ENCODE data around the gene CRIM1. TPM values are rescaled to one million over a fixed set of nuclear protein-coding genes. Genes with fewer than 3 reads are reported as not detected.

Gene CRIM1
- total RNA-seq, 1 experiment from 2014 or later: 24.1 TPM

DNA sequence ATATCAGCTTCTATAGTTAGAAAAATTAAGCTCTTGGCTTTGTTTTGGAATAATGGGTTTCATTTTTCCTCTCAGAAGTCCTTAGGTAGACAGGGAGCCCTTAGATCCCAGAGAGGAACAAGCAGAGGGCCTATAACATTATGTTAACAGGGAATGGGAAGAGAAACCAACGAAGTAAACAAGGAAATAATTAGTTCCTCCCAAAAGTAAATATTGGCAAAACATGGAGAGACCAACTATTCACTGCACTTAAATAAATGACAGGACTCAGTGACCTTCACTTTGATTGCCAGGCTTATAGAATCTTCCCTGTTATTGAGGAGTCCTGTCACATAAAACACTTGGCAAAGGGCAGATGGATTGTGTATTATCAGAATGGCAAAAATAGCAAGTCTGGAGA, 5.3 kb downstream of the CRIM1 start (continued):
- TF ChIP-seq, protein P1, sequence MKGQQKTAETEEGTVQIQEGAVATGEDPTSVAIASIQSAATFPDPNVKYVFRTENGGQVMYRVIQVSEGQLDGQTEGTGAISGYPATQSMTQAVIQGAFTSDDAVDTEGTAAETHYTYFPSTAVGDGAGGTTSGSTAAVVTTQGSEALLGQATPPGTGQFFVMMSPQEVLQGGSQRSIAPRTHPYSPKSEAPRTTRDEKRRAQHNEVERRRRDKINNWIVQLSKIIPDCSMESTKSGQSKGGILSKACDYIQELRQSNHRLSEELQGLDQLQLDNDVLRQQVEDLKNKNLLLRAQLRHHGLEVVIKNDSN (CRISPR knock-in tag; IDR thresholded peaks at IDR 0.05): no peak

DNA sequence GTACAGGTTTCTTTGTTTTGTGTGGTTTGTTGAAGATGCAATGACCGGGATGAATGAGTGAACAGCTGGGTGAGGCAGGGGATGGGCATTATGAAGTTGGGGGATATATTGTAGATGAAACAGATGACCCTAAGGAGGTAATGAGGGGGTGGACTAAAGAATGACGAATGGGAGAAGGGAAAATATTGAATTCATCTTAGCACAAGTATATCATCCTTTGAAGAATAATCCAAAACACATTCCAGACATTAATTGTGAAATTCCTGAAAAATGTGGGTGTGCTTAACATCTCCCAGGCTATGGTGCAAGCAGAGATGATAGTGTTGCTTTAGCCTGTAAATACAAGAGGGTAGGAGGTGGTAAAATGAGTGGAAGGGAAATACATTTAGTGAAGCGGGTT, 5.8 kb downstream of the CRIM1 start:
- H3K27ac Mint-ChIP-seq: peak overlapping the region; percentile 15; the same call in 1 of the 2 replicates
- DNase-seq (ENCODE audit: low spot score) (no peak), ATAC-seq (no peak)
- no peaks in the 10 kb centered on the region for H3K36me3 Mint-ChIP-seq
- no peaks in the 10 kb centered on the region for H3K9me3 Mint-ChIP-seq
- peaks cover 5% of the 10 kb centered on the region; the same call in 1 of the 2 replicates for H3K27me3 Mint-ChIP-seq (ENCODE audit: low read depth)
- H3K4me3 Mint-ChIP-seq: no peak overlapping the region
- TF ChIP-seq ZNF671 (CRISPR knock-in tag; IDR thresholded peaks at IDR 0.05): no peak
- no peak for TF ChIP-seq ZNF138 (CRISPR knock-in tag; conservative IDR thresholded peaks at IDR 0.05)
- no peak for TF ChIP-seq GRHL2 (CRISPR knock-in tag; IDR thresholded peaks at IDR 0.05; ENCODE audit: insufficient replicate concordance, severe bottlenecking)
- TF ChIP-seq PRRX2 (CRISPR knock-in tag; IDR thresholded peaks at IDR 0.05): no peak
- TF ChIP-seq ZBTB21 (CRISPR knock-in tag; IDR thresholded peaks at IDR 0.05; ENCODE audit: borderline replicate concordance): no peak
- no peak for TF ChIP-seq RELA (CRISPR knock-in tag; IDR thresholded peaks at IDR 0.05; ENCODE audit: borderline replicate concordance)
- TF ChIP-seq, protein P1 (CRISPR knock-in tag; IDR thresholded peaks at IDR 0.05): no peak
- TF ChIP-seq KAT7 (CRISPR knock-in tag; IDR thresholded peaks at IDR 0.05; ENCODE audit: borderline replicate concordance): no peak
- TF ChIP-seq FOXP1 (CRISPR knock-in tag; IDR thresholded peaks at IDR 0.05; ENCODE audit: borderline replicate concordance): no peak
- no peak for TF ChIP-seq SP1 (CRISPR knock-in tag; conservative IDR thresholded peaks at IDR 0.05)
- TF ChIP-seq JAZF1 (CRISPR knock-in tag; IDR thresholded peaks at IDR 0.05): no peak
- TF ChIP-seq NR3C1 (CRISPR knock-in tag; conservative IDR thresholded peaks at IDR 0.05; ENCODE audit: low read depth): no peak
- no peak for TF ChIP-seq CBFB (CRISPR knock-in tag; IDR thresholded peaks at IDR 0.05; ENCODE audit: low read depth)
- no peak for TF ChIP-seq ZNF232 (CRISPR knock-in tag; IDR thresholded peaks at IDR 0.05)
- no peak for TF ChIP-seq TCF7 (CRISPR knock-in tag; IDR thresholded peaks at IDR 0.05; ENCODE audit: low read depth)
- POLR2A ChIA-PET: no interaction called here
- peaks cover 87% of the 10 kb centered on the region for H3K4me1 Mint-ChIP-seq
- CTCF ChIA-PET: interaction anchor here (2.0 kb wide), 1 partner anchor 98 kb away, joined by 12 read pairs; no protein-coding TSS in a partner anchor

DNA sequence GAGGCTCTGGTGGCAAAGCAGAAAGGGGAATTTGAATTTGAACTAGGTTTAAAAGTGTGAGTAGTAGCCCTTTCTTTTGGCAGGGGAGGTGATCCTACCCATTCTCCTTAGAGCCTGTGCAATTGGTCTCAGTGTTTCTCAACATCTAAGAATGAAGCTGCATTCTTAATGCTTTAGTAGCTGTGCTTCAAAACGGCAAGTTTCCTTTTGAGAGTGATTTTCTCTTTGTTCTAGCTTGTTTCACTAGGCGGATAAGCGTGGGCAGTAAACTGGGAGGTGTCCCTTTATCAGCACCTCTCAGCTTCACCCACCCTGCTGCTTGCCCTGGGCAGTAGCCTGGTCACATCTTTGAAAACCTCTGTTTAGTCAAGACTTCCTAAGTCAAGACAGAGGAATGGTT, 6.7 kb downstream of the CRIM1 start:
- peaks cover under 1% of the 10 kb centered on the region; the same call in 1 of the 2 replicates for H3K27me3 Mint-ChIP-seq (ENCODE audit: low read depth)
- POLR2A ChIA-PET: no interaction called here
- peaks cover 94% of the 10 kb centered on the region for H3K4me1 Mint-ChIP-seq
- no peak overlapping the region for H3K4me3 Mint-ChIP-seq
- H3K27ac Mint-ChIP-seq: no peak overlapping the region
- ATAC-seq (no peak), DNase-seq (ENCODE audit: low spot score) (no peak)
- H3K36me3 Mint-ChIP-seq: no peaks in the 10 kb centered on the region
- H3K9me3 Mint-ChIP-seq: no peaks in the 10 kb centered on the region
- CTCF ChIA-PET: interaction anchor here (2.0 kb wide), 1 partner anchor 97 kb away, joined by 12 read pairs; no protein-coding TSS in a partner anchor
- TF ChIP-seq E2F5 (CRISPR knock-in tag; IDR thresholded peaks at IDR 0.05) (no peak), CDX4 (CRISPR knock-in tag; IDR thresholded peaks at IDR 0.05; ENCODE audit: borderline replicate concordance) (no peak), RORB (CRISPR knock-in tag; IDR thresholded peaks at IDR 0.05) (no peak), KAT7 (CRISPR knock-in tag; IDR thresholded peaks at IDR 0.05; ENCODE audit: borderline replicate concordance) (no peak), TEAD1 (CRISPR knock-in tag; IDR thresholded peaks at IDR 0.05) (no peak), NFE2L1 (CRISPR knock-in tag; IDR thresholded peaks at IDR 0.05) (no peak), E2F4 (CRISPR knock-in tag; IDR thresholded peaks at IDR 0.05; ENCODE audit: borderline replicate concordance, low read depth) (no peak), IRF2 (CRISPR knock-in tag; IDR thresholded peaks at IDR 0.05; ENCODE audit: borderline replicate concordance, low read depth) (no peak), NR1H2 (CRISPR knock-in tag; IDR thresholded peaks at IDR 0.05) (no peak), FOXP1 (CRISPR knock-in tag; IDR thresholded peaks at IDR 0.05; ENCODE audit: borderline replicate concordance) (no peak)
- TF ChIP-seq, protein P2, sequence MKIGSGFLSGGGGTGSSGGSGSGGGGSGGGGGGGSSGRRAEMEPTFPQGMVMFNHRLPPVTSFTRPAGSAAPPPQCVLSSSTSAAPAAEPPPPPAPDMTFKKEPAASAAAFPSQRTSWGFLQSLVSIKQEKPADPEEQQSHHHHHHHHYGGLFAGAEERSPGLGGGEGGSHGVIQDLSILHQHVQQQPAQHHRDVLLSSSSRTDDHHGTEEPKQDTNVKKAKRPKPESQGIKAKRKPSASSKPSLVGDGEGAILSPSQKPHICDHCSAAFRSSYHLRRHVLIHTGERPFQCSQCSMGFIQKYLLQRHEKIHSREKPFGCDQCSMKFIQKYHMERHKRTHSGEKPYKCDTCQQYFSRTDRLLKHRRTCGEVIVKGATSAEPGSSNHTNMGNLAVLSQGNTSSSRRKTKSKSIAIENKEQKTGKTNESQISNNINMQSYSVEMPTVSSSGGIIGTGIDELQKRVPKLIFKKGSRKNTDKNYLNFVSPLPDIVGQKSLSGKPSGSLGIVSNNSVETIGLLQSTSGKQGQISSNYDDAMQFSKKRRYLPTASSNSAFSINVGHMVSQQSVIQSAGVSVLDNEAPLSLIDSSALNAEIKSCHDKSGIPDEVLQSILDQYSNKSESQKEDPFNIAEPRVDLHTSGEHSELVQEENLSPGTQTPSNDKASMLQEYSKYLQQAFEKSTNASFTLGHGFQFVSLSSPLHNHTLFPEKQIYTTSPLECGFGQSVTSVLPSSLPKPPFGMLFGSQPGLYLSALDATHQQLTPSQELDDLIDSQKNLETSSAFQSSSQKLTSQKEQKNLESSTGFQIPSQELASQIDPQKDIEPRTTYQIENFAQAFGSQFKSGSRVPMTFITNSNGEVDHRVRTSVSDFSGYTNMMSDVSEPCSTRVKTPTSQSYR (CRISPR knock-in tag; IDR thresholded peaks at IDR 0.05): no peak
- TF ChIP-seq, protein P3, sequence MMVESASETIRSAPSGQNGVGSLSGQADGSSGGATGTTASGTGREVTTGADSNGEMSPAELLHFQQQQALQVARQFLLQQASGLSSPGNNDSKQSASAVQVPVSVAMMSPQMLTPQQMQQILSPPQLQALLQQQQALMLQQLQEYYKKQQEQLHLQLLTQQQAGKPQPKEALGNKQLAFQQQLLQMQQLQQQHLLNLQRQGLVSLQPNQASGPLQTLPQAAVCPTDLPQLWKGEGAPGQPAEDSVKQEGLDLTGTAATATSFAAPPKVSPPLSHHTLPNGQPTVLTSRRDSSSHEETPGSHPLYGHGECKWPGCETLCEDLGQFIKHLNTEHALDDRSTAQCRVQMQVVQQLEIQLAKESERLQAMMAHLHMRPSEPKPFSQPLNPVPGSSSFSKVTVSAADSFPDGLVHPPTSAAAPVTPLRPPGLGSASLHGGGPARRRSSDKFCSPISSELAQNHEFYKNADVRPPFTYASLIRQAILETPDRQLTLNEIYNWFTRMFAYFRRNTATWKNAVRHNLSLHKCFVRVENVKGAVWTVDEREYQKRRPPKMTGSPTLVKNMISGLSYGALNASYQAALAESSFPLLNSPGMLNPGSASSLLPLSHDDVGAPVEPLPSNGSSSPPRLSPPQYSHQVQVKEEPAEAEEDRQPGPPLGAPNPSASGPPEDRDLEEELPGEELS (CRISPR knock-in tag; IDR thresholded peaks at IDR 0.05): no peak
